A172 (cell line): ENCODE measurements around the gene SKI. TPM values are rescaled to one million over a fixed set of nuclear protein-coding genes. Genes with fewer than 3 reads are reported as not detected.

ENCODE experiments used
- DNase-seq: peaks from one replicate; pipeline ENCODE4 v3.0.0-alpha.2; 2015; ENCODE audit warnings: low spot score
- total RNA-seq: library from RNA; depleted of rRNA; stranded (reverse); fragments of >200 nt; shearing (Covaris generic); gene quantifications from 2 replicates; pipeline ENCODE4 v1.2.3, GENCODE V29; 2014

The SKI gene
- total RNA-seq, 1 experiment from 2014 or later = 14.8 TPM

- no peak for DNase-seq
Observed at GRCh38 chr1:2209400-2210083, 18.6 kb upstream of the SKI start.

DNA sequence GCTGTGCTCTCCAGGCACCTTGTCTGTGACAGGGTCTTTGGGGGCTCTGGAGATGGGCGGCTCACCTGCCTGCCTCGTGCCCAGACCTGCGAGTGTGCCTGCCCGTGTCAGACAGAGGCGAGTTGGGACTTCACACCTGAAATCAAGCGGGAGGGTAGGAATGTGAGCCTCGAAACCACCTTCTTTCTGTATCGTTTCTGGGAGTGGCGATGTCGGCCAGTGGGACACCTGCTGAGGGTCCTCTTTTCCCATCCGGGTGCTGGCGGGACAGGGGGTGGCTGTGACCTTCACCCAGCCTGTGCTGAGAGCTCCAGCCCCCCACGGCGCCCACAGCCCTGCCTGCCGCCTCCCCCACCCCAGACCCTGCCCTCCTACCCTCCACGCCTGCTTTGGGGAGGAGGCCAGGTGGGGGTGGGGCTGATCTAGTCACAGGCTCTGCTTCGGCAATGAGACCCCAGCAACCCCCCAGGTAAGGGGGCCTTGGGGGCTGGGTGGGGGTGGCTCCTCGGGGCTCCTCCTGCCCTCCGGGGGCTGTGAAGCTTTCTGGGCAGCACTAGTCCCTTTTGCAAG, 17.9 kb upstream of the SKI start:
- no peak for DNase-seq

GRCh38 chr1:2210786-2211185, 17.3 kb upstream of the SKI start:
- DNase-seq = no peak

DNA sequence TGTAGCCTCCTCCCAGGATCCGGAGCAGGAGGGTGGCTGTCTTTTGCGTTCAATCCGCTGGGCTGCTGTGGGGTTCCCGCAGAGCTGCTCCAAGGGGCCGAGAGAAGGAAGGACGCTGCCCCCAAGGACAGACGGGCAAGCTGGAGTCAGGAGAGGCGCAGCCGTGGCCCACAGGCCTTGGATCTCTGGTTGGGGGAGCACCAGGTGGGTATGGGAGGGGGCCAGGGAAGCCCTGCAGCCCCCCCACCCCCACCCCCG, 15.9 kb upstream of the SKI start:
- no peak for DNase-seq

GRCh38 chr1:2212532-2213491, 15.3 kb upstream of the SKI start:
- peak; percentile 84 for DNase-seq

DNA sequence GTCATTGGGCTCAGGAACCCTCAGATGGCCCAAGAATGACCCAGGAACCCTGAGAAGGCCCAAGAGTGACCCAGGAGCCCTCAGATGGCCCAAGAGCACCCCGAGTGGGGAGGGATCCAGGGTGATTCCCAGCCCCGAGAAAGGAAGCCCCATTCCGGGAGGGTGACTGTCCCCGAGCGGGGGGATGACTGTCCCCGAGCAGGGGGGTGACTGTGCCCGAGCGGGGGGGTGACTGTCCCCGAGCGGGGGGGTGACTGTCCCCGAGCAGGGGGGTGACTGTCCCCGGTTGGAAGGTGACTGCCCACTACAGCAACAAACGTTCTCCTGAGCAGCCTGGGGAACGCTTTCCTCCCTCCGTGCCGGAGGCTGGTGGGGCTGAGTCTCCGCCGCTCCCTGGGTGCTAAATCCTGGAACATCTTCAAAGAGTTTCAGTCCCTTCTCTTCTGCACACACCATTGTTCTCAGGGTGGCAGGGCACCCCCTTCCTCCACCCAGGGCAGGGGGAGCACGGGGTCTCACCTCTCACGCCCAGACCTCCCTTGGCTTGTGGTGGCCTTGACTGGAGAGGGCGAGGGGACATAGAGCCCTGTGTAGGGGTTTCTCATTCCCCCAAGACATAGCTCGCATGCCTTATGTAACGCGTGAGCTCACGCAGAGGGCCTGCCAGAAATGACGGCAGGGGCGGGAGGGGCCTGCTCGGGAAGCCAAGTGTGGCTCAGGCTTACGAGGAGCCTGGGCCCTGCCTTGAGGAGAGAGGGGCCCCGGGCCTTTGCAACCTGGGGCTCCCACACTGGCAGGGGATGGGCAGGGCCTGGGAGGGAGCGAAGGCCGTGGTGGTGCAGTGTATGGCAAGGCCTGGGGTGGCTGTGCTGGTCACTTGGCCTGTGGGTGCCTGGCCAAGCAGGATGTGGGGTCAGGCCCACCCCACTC, 14.3 kb upstream of the SKI start:
- DNase-seq = no peak

DNA sequence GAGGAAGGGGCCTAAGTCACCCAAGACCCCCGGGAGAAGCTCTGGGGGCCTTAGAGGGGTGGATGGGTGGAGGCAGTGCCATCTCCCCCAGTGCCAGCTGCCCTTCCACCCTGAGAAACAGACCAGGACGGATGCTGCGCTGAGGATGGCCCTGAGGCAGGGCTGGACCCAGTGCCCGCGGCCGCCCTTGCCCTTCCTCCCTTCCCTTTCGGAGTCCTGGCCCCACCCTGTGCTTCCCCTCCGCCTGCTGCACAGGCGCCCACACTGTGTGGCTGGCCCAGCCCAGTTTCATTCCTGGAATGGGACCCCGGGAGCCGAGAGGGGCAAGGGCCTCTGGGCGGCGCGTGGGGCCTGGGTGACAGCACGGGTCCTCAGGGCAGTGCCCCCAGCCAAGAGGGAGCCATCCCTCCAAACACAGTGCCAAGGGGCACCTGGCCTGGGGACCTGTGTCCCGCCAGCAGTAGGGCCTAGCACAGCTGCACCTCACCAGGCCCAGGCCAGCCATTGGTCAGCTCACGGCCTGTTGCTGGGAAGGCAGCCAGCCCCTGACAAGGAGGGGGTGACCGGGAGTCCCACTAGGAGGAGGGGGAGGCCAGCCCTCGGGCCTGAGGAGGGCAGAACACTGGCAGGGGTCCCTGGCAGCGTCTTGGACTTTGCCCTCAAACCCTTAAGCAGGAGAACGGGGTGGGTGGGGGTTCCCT, 13.4 kb upstream of the SKI start:
- no peak for DNase-seq

DNA sequence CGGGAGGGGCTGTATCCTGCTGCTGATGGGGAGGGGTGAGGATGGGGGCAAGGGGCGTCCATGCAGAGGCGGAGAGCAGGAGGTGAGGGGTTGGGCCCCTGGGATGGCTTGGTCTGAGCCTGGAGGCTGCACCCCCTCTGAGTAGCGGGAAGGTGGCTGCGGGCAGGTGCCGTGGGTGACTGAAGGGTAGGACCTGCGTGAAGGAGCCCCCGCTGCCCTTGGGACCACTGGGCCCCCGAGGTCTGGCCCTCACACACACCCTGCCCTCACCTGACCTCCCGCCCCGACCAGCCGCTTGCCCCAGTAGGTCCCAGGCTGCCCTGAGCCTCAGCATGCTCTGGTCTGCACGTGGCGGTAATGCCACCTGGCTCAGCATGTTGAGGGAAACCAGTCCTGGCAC, 12.8 kb upstream of the SKI start:
- no peak for DNase-seq

DNA sequence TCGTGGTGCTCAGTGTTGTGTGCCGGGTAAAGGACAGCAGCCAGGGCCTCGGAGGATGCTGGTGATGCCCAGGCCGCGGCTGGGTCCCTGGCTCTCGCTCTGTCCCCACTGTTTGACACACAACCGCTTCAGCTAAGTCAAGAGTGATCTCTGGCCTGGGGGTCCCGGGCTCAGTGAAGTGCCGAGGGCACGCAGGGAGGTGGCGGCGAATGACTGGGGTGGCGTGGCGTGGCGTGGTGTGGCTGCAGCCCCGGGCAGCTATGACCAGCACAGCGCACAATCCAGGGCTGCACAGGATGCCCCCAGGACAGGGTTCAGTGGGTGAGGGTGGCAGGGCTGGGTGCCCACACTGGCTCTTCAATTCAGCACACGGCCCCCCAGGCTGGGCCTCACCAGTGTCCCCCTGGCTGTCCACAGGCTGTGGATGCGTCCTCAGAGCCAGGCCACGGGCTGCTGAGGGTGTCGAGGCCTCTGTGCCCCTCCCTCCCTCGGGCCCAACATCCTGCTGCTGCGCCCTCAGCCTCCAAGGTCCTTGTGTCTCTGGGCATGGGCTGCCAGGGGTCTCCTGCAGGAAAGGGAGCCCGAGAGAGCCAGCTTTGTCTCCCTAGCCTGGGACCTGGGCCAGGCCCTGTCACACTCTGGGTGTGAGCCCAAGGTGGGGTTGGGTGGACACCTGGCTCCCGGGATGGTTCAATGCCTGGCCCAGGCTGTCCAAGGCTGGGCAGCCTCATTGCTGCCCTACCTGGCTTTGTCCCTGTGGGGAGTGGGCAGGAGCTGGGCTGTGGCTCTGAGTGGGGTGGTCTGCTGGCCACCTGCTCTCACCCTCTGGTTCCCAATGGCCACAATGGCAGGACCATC, 12.0 kb upstream of the SKI start:
- DNase-seq = no peak

GRCh38 chr1:2216767-2217058, 11.4 kb upstream of the SKI start:
- DNase-seq = no peak

DNA sequence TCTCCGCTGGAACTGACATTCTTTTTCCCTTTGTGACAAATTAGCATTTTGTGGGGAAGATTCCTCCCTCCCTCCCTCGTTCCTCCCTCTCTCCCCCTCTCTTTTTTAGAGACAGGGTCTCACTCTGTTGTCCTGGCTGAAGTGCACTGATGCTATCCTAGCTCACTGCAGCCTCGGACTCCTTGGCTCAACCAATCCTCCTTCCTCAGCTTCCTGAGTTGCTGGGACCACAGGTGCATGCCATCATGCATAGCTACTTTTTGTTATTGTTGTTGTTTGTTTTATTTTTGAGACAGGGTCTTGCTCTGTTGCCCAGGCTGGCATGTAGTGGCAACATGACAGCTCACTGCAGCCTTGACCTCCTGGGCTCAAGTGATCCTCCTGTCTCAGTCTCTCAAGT, 6.8 kb upstream of the SKI start:
- no peak for DNase-seq

GRCh38 chr1:2224170-2224584, 3.9 kb upstream of the SKI start:
- DNase-seq = no peak

- no peak for DNase-seq
Observed at GRCh38 chr1:2224631-2225428, 3.3 kb upstream of the SKI start.

- no peak for DNase-seq
Observed at GRCh38 chr1:2226525-2227345, 1.4 kb upstream of the SKI start.

DNA sequence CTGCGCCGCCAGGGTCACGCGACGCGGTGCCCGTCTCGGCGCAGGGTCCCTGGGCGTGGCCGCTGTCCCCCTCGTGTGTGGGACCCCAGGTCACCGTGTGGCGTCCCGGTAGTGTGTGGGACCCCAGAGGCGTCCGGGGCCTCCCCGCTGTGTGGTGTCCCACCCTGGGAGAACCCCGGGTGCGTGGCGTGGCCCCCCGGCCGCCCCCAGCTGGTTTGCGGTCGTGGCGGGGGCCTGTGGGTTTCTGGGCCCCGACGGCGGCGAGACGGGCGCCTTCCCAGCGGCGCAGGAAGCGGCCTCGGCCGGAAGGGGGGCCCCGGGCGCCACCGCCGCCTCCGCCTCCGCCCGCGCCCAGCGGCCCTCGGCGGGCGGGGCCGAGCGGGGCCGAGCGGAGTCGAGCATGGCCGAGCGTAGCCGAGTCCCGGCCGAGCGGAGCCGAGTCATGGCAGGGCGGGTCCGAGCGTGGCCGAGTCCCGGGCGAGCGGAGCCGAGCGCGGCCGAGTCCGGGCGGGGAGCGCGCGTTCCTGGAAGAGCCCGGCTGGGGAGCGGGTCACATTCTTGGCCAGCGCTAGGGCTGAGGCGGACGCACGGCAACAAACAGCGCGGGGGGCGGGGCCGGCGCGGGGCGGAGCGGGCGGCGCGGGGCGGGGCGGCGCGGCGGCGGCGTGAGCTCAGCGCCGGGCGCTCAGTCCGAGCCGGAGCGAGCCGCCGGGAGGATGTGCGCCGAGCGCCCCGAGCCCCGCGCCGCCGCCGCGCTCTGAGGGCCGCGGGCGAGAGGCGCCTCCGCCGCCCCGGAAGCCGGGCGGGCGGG, 568 bp upstream of the SKI start:
- DNase-seq = peak; percentile 74

DNA sequence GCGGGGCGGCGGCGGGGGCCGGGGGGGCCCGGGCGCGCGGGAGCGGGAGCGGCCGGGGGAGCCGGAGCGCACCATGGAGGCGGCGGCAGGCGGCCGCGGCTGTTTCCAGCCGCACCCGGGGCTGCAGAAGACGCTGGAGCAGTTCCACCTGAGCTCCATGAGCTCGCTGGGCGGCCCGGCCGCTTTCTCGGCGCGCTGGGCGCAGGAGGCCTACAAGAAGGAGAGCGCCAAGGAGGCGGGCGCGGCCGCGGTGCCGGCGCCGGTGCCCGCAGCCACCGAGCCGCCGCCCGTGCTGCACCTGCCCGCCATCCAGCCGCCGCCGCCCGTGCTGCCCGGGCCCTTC, 546 bp downstream of the SKI start:
- DNase-seq = no peak

DNA sequence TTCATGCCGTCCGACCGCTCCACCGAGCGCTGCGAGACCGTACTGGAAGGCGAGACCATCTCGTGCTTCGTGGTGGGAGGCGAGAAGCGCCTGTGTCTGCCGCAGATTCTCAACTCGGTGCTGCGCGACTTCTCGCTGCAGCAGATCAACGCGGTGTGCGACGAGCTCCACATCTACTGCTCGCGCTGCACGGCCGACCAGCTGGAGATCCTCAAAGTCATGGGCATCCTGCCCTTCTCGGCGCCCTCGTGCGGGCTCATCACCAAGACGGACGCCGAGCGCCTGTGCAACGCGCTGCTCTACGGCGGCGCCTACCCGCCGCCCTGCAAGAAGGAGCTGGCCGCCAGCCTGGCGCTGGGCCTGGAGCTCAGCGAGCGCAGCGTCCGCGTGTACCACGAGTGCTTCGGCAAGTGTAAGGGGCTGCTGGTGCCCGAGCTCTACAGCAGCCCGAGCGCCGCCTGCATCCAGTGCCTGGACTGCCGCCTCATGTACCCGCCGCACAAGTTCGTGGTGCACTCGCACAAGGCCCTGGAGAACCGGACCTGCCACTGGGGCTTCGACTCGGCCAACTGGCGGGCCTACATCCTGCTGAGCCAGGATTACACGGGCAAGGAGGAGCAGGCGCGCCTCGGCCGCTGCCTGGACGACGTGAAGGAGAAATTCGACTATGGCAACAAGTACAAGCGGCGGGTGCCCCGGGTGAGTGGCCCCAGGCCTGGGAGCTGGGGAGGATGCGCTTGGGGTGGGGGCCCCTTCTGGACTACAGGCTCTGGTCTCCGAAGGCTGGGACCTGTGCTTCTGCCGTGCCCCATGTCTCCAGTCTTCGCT, 1.1 kb downstream of the SKI start:
- DNase-seq = no peak
